ENCODE results near the gene YARS2. TPM values are rescaled to one million over a fixed set of nuclear protein-coding genes. Genes with fewer than 3 reads are reported as not detected.

YARS2 gene
- polyA plus RNA-seq, 10 donors: 20.6 to 27.4 (median 23.8) TPM

Other genes starting within 250 kb of the YARS2 start
- gene DNM1L, start 76.6 kb downstream of the YARS2 start, polyA plus RNA-seq (ENCODE audit: insufficient read length in 10 of 10): 100 to 1,000 TPM in 1 of 10 donors, 10 to 100 TPM in 9; 52.2 to 103 (median 70.0) TPM
- gene PKP2, start 140.9 kb upstream of the YARS2 start, polyA plus RNA-seq (ENCODE audit: insufficient read length in 10 of 10): 1 to 10 TPM; 4.4 to 8.5 (median 5.9) TPM

Measured in muscle of back (tissue), 10 donors.